Sigmoid colon (tissue), 7 donors: ENCODE results near the gene TBX18. TPM values are rescaled to one million over a fixed set of nuclear protein-coding genes. Genes with fewer than 3 reads are reported as not detected.

ENCODE experiments used
- DNase-seq: peaks from one replicate; pipeline ENCODE4 v3.0.0-alpha.2; 2019
- H3K27ac ChIP-seq, 4 donors: fragments of 200-600 bp; sonication (generic); one replicate each; pipeline ENCODE4 v1.5.1; 2016 to 2019; ENCODE audit warnings: mild to moderate bottlenecking in 1 of 4
- H3K27me3 ChIP-seq, 3 donors: fragments of 200-600 bp; sonication (generic); one replicate each; pipeline ENCODE4 v1.5.1; 2019; ENCODE audit warnings: mild to moderate bottlenecking in 1 of 3
- H3K36me3 ChIP-seq, 4 donors: fragments of 200-600 bp; sonication (generic); one replicate each; pipeline ENCODE4 v1.5.1; 2016 to 2019
- H3K4me1 ChIP-seq, 4 donors: fragments of 200-600 bp; sonication (generic); one replicate each; pipeline ENCODE4 v1.5.1; 2017 to 2019
- H3K4me3 ChIP-seq, 4 donors: fragments of 200-600 bp; sonication (generic); one replicate each; pipeline ENCODE4 v1.5.1; 2017 to 2019; ENCODE audit warnings: mild to moderate bottlenecking in 2 of 4, moderate library complexity in 1 of 4
- H3K9me3 ChIP-seq, 4 donors: fragments of 200-600 bp in 3 of 4; sonication (generic) in 3 of 4; one replicate each; pipeline versions ENCODE4 v1.5.1 to v1.6.1; 2013 to 2019
- EP300 ChIP-seq, 4 donors: sonication (generic); formaldehyde crosslinking; IDR thresholded peaks; one replicate each; pipeline ENCODE4 v1.6.1; 2017; ENCODE audit warnings: antibody characterized with exemption in 4 of 4
- POLR2A ChIP-seq, 2 donors: fragments of 450-650 bp; IDR thresholded peaks; one replicate each; pipeline ENCODE4 v1.6.1; 2016; ENCODE audit warnings: antibody characterized with exemption in 2 of 2, mild to moderate bottlenecking in 2 of 2, moderate library complexity in 2 of 2
- POLR2AphosphoS5 ChIP-seq, 4 donors: sonication (generic); formaldehyde crosslinking; IDR thresholded peaks; one replicate each; pipeline ENCODE4 v1.6.1; 2017; ENCODE audit warnings: antibody characterized with exemption in 4 of 4
- WGBS, 2 donors: extraction: QIAGEN DNeasy Blood & Tissue Kit; methylation state at CpG; one replicate each; pipeline ENCODE4 v1.1.7; 2013; 5-methylcytosine and 5-hydroxymethylcytosine counted together
- intact Hi-C: fragments of 100-400 bp; cut with DNase I; formaldehyde crosslinking; loops from one replicate; pipeline ENCODE4 v1.15.1; 2023
- polyA plus RNA-seq, 3 donors: library from polyadenylated mRNA; stranded (reverse); fragments of 200-250 nt; gene quantifications; one replicate each; pipeline ENCODE4 v1.2.3, GENCODE V29; 2013
- total RNA-seq, 4 donors: library from RNA; depleted of rRNA; stranded (reverse); fragments of >200 nt; gene quantifications; one replicate each; pipeline ENCODE4 v1.1.0, GENCODE V29; 2016
- TF ChIP-seq, protein P1 (sequence below), 4 experiments: fragments of 450-650 bp in 3 of 4; fragments of 200-600 bp in 1 of 4; IDR thresholded peaks; one replicate each; pipeline ENCODE4 v1.5.1; 2016 to 2019; ENCODE audit warnings: antibody characterized with exemption in 4 of 4, mild to moderate bottlenecking in 3 of 4, moderate library complexity in 2 of 4
- donor health status: healthy with polysubstance abuse.
- donor health status: Bipolar disorder and iron deficiency.
- donor health status: healthy.

TBX18 gene
- total and polyA plus RNA-seq, 7 donors: under 0.01 to 4.6 (median 0.49) TPM

DNA sequence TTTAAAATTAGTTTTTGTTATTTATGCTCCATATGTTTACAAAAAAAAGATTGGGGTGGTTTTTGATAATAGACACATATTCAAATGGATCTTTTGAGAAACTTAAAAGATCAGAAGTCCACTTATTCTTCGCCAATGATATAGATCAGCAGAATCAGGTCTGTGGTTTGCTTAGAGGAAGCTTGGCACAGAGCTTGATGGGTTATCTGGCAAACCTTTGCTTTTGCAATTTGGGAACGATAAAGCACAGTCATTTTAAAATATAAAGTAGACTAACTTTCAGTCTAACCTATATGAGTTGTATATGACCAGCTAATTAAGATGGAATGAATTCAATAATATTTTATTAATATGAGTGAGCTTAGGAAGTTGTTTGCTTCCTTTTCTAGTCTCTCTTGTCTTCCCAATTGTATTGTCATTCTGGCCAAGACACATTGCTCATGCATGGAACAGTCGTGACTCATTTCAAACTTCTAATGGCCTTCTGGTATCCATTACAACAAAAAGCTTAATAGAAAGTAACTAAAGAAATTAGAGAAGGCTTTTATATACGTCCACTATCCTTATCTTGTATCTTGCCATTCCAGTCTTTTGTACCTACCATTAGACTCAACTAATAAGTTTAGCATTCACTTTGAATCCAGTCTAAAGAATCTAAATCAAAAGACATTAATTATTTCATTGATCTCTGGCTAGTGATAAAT lies 118.7 kb downstream of the TBX18 start:
- Histone ChIP-seq H3K9me3 (no peaks in the 10 kb centered on the region), H3K27me3 (no peaks in the 10 kb centered on the region), H3K4me1 (peaks cover 0 to 6% (median 0%) of the 10 kb centered on the region in 4 donors), H3K36me3 (no peaks in the 10 kb centered on the region), H3K4me3 (no peak overlapping the region), H3K27ac (no peak overlapping the region)
- WGBS, 2 donors: 57 to 66% methylated on average over 4 of the region's 4 CpGs
- intact Hi-C loops: no loop called here
- TF ChIP-seq POLR2A (IDR thresholded peaks at IDR 0.05) (no peak), POLR2AphosphoS5 (IDR thresholded peaks at IDR 0.05) (no peak), EP300 (IDR thresholded peaks at IDR 0.05) (no peak)
- TF ChIP-seq, protein P1, sequence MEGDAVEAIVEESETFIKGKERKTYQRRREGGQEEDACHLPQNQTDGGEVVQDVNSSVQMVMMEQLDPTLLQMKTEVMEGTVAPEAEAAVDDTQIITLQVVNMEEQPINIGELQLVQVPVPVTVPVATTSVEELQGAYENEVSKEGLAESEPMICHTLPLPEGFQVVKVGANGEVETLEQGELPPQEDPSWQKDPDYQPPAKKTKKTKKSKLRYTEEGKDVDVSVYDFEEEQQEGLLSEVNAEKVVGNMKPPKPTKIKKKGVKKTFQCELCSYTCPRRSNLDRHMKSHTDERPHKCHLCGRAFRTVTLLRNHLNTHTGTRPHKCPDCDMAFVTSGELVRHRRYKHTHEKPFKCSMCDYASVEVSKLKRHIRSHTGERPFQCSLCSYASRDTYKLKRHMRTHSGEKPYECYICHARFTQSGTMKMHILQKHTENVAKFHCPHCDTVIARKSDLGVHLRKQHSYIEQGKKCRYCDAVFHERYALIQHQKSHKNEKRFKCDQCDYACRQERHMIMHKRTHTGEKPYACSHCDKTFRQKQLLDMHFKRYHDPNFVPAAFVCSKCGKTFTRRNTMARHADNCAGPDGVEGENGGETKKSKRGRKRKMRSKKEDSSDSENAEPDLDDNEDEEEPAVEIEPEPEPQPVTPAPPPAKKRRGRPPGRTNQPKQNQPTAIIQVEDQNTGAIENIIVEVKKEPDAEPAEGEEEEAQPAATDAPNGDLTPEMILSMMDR (IDR thresholded peaks at IDR 0.05): no peak
- no peak for DNase-seq

DNA sequence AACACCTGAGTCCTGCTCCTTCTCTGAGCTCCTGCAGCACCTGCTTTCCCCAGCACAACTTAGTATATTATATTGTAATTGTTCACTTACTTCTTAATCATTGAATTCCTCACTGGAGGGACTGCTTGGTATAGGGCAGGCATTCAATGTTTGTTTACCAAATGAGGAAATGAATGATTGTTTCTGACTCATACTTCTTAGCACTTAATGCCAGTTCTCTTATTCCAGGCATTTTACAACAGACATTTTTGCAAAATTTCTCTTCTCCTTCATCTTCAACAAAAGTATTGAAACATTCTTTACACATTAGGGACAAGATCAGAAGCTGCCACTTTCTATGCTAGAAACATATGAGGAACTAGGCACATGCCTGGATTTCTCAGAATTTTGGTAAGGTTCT lies 119.4 kb downstream of the TBX18 start:
- H3K4me3 ChIP-seq: no peak overlapping the region
- TF ChIP-seq EP300 (IDR thresholded peaks at IDR 0.05) (no peak), POLR2A (IDR thresholded peaks at IDR 0.05) (no peak), POLR2AphosphoS5 (IDR thresholded peaks at IDR 0.05) (no peak)
- TF ChIP-seq, protein P1 (IDR thresholded peaks at IDR 0.05): no peak
- peaks cover 0 to 6% (median 0%) of the 10 kb centered on the region in 4 donors for H3K4me1 ChIP-seq
- no peak for DNase-seq
- H3K36me3 ChIP-seq: no peaks in the 10 kb centered on the region
- intact Hi-C loops: no loop called here
- H3K9me3 ChIP-seq: no peaks in the 10 kb centered on the region
- H3K27me3 ChIP-seq: no peaks in the 10 kb centered on the region
- H3K27ac ChIP-seq: no peak overlapping the region

DNA sequence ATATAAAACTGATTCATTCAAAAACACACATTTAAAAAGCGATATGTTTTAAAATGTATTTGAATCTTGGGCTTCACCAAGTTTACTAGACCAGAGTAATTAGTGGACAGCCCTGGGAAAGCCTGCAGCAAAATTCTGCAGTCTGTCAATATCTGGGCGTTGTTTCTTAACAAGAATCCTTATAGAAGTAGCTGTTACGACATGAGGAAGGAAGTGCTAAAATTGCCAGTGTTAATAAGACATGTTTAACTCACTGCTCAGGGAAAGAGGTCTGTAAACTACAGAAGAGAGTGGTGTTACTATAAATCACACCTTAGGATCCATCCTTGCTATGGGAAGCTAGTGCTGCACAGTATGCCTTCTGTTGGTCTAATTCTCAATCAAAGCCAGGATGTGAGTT lies 120.6 kb downstream of the TBX18 start:
- TF ChIP-seq POLR2A (IDR thresholded peaks at IDR 0.05) (no peak), EP300 (IDR thresholded peaks at IDR 0.05) (no peak), POLR2AphosphoS5 (IDR thresholded peaks at IDR 0.05) (no peak)
- TF ChIP-seq, protein P1 (IDR thresholded peaks at IDR 0.05): no peak
- H3K9me3 ChIP-seq: no peaks in the 10 kb centered on the region
- H3K4me3 ChIP-seq: no peak overlapping the region
- intact Hi-C loops: no loop called here
- no peak overlapping the region for H3K27ac ChIP-seq
- peaks cover 0 to 6% (median 0%) of the 10 kb centered on the region in 4 donors for H3K4me1 ChIP-seq
- 48 to 50% methylated on average over 3 of the region's 3 CpGs for WGBS, 2 donors
- H3K27me3 ChIP-seq: no peaks in the 10 kb centered on the region
- no peak for DNase-seq
- H3K36me3 ChIP-seq: no peaks in the 10 kb centered on the region

DNA sequence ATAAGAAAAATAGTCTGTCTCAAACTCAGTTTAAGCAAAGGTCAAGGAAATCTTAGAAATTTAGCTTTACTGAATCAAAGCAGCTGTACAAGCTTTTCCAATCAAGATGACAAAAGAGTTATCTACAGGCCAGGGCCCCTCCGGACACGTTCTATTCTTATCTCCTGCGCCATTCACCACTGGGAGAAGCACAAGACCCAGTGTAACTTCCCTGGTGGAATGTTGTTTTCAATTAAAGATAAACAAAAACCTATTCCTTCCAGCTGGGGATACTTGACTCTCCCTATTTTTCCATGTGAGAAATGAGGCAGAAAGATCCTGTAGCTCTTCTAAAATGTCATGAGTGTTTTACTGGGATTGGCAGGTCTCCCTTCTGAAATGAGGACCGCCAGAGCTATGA lies 123.3 kb downstream of the TBX18 start:
- Histone ChIP-seq H3K36me3 (no peaks in the 10 kb centered on the region), H3K9me3 (no peaks in the 10 kb centered on the region), H3K27me3 (no peaks in the 10 kb centered on the region), H3K4me1 (peaks cover 0 to 6% (median 0%) of the 10 kb centered on the region in 4 donors), H3K27ac (no peak overlapping the region), H3K4me3 (no peak overlapping the region)
- 59 to 71% methylated on average over 4 of the region's 4 CpGs for WGBS, 2 donors
- no peak for TF ChIP-seq POLR2AphosphoS5 (IDR thresholded peaks at IDR 0.05)
- TF ChIP-seq POLR2A (IDR thresholded peaks at IDR 0.05): no peak
- TF ChIP-seq EP300 (IDR thresholded peaks at IDR 0.05): no peak
- TF ChIP-seq, protein P1 (IDR thresholded peaks at IDR 0.05): no peak
- intact Hi-C loops: no loop called here
- DNase-seq: no peak

DNA sequence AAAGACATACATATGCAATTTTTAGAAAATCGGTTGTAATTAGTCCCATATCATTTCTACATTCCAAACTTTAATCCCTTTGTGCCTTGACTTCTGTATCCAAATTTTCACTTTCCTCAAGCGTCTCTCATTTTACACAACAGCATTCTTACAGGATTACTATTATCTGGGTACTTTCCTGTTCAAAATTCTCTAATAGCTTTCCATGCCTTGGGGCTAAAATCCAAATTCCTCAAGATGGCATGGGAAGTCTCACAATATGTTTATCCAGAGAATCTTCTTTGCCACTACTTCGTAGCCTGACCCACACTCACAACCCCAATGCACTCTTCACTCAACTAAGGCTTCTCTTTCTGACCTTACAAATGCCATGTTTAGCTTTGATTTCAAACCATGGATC lies 125.0 kb downstream of the TBX18 start:
- intact Hi-C loops: no loop called here
- whole genome bisulfite sequencing, 2 donors: 72 to 83% methylated on average over 3 of the region's 3 CpGs
- Histone ChIP-seq H3K36me3 (no peaks in the 10 kb centered on the region), H3K27ac (no peak overlapping the region), H3K27me3 (no peaks in the 10 kb centered on the region), H3K4me1 (peaks cover 0 to 6% (median 0%) of the 10 kb centered on the region in 4 donors), H3K4me3 (no peak overlapping the region), H3K9me3 (no peaks in the 10 kb centered on the region)
- no peak for TF ChIP-seq EP300 (IDR thresholded peaks at IDR 0.05)
- TF ChIP-seq, protein P1 (IDR thresholded peaks at IDR 0.05): no peak
- no peak for TF ChIP-seq POLR2A (IDR thresholded peaks at IDR 0.05)
- no peak for TF ChIP-seq POLR2AphosphoS5 (IDR thresholded peaks at IDR 0.05)
- DNase-seq: no peak
